ENCODE measurements around the gene KPNB1.

- TF ChIP-seq CTCF (IDR thresholded peaks at IDR 0.05; ENCODE audit: poor library complexity, severe bottlenecking) = no peak
- no peak for TF ChIP-seq EP300 (conservative IDR thresholded peaks at IDR 0.05; ENCODE audit: poor library complexity, severe bottlenecking)
- TF ChIP-seq POLR2AphosphoS5 (IDR thresholded peaks at IDR 0.05) = no peak
- no peak for TF ChIP-seq EZH2 (IDR thresholded peaks at IDR 0.05; ENCODE audit: borderline replicate concordance, insufficient read depth, low read length, poor library complexity, severe bottlenecking)
- no peak for TF ChIP-seq SMC3 (conservative IDR thresholded peaks at IDR 0.05; ENCODE audit: poor library complexity)
- no peak for TF ChIP-seq TAF1 (IDR thresholded peaks at IDR 0.05; ENCODE audit: low read depth)
Measured at GRCh38 chr17:47603830-47604597, 45.7 kb upstream of the KPNB1 start.
